Caco-2 (cell line): ENCODE data around the gene HAUS5. TPM values are rescaled to one million over a fixed set of nuclear protein-coding genes. Genes with fewer than 3 reads are reported as not detected.

Source experiments
- BruUV-seq: library from RNA; stranded (reverse); fragments of 400-500 nt; replicated peaks from 2 replicates; lab custom pipeline; 2021; lab: Mats Ljungman, UMichigan
- CTCF ChIA-PET: fragments of 300-600 bp; sonication (Branson Sonifier 250); formaldehyde crosslinking; loops from one replicate; lab custom pipeline; 2022; ENCODE audit warnings: antibody characterized with exemption; lab: Charles Lee
- POLR2A ChIA-PET: fragments of 300-600 bp; sonication (Branson Sonifier 250); formaldehyde crosslinking; loops from one replicate; lab custom pipeline; 2022; ENCODE audit warnings: antibody characterized with exemption; lab: Charles Lee
- DNase-seq, 2 experiments: peaks; one replicate each; pipeline versions ENCODE4 v3.0.0 to v3.0.0-alpha.2; 2020 to 2022
- H3K27me3 ChIP-seq: replicated peaks from 2 replicates; pipeline ENCODE4 v1.6.0; 2011; ENCODE audit warnings: low read length; ENCODE audit not compliant: control insufficient read depth, insufficient read depth
- H3K36me3 ChIP-seq: 2 replicates; pipeline ENCODE4 v1.5.1; 2011; ENCODE audit warnings: low read length; ENCODE audit not compliant: control insufficient read depth, insufficient read depth
- H3K4me1 ChIP-seq: fragments of 250-450 bp; sonication (Bioruptor Pico); 2 replicates; pipeline ENCODE4 v1.5.1; 2020; ENCODE audit warnings: mild to moderate bottlenecking
- H3K4me3 ChIP-seq: 2 replicates; pipeline ENCODE4 v1.5.1; 2011; ENCODE audit warnings: low read depth, mild to moderate bottlenecking, control low read depth, low read length
- H3K9me3 ChIP-seq: fragments of 250-450 bp; sonication (Bioruptor Pico); 2 replicates; pipeline ENCODE4 v1.5.1; 2020; ENCODE audit warnings: mild to moderate bottlenecking, moderate library complexity
- H3K27ac Mint-ChIP-seq: one replicate; pipeline ENCODE4 v1.8.0; 2022; ENCODE audit warnings: mixed read lengths; ENCODE audit not compliant: unreplicated experiment
- H3K27me3 Mint-ChIP-seq: one replicate; pipeline ENCODE4 v1.8.0; 2022; ENCODE audit warnings: mixed read lengths; ENCODE audit not compliant: insufficient read depth, unreplicated experiment
- H3K36me3 Mint-ChIP-seq: one replicate; pipeline ENCODE4 v1.8.0; 2022; ENCODE audit warnings: mild to moderate bottlenecking, mixed read lengths; ENCODE audit not compliant: insufficient read depth, unreplicated experiment
- H3K4me1 Mint-ChIP-seq: one replicate; pipeline ENCODE4 v1.8.0; 2022; ENCODE audit warnings: low read depth, mixed read lengths; ENCODE audit not compliant: unreplicated experiment
- H3K4me3 Mint-ChIP-seq: one replicate; pipeline ENCODE4 v1.8.0; 2022; ENCODE audit warnings: mild to moderate bottlenecking, moderate library complexity, mixed read lengths; ENCODE audit not compliant: unreplicated experiment
- H3K9me3 Mint-ChIP-seq: one replicate; pipeline ENCODE4 v1.8.0; 2022; ENCODE audit warnings: mixed read lengths; ENCODE audit not compliant: unreplicated experiment
- intact Hi-C: fragments of 100-400 bp; cut with micrococcal nuclease; formaldehyde crosslinking; loops from one replicate; pipeline ENCODE4 v1.10.0; 2022; ENCODE audit not compliant: unreplicated experiment
- total RNA-seq: library from RNA; stranded (reverse); gene quantifications from 2 replicates; pipeline ENCODE4 v1.2.3, GENCODE V29; 2022
- TF ChIP-seq, protein P1 (sequence below), 2 experiments: fragments of 200-600 bp in 1 of 2; IDR thresholded peaks; 1 replicate in 1 of 2; 2 replicates in 1 of 2; pipeline versions ENCODE4 v1.5.1 to v1.8.0; 2011 to 2022; ENCODE audit warnings: antibody characterized with exemption in 1 of 2, control low read depth in 1 of 2, inconsistent platforms in 1 of 2, low read depth in 1 of 2, low read length in 1 of 2, mild to moderate bottlenecking in 1 of 2, moderate library complexity in 1 of 2; ENCODE audit not compliant: insufficient read depth in 1 of 2, severe bottlenecking in 1 of 2, unreplicated experiment in 1 of 2

HAUS5 gene
- total RNA-seq, 1 experiment from 2014 or later: 27.9 TPM

- no TSS peak for BruUV-seq
- Mint-ChIP-seq H3K9me3 (no peaks in the 10 kb centered on the region), H3K36me3 (no peaks in the 10 kb centered on the region), H3K27me3 (peaks cover 16% of the 10 kb centered on the region), H3K4me3 (no peak overlapping the region), H3K27ac (no peak overlapping the region), H3K4me1 (no peaks in the 10 kb centered on the region)
- TF ChIP-seq, protein P1, sequence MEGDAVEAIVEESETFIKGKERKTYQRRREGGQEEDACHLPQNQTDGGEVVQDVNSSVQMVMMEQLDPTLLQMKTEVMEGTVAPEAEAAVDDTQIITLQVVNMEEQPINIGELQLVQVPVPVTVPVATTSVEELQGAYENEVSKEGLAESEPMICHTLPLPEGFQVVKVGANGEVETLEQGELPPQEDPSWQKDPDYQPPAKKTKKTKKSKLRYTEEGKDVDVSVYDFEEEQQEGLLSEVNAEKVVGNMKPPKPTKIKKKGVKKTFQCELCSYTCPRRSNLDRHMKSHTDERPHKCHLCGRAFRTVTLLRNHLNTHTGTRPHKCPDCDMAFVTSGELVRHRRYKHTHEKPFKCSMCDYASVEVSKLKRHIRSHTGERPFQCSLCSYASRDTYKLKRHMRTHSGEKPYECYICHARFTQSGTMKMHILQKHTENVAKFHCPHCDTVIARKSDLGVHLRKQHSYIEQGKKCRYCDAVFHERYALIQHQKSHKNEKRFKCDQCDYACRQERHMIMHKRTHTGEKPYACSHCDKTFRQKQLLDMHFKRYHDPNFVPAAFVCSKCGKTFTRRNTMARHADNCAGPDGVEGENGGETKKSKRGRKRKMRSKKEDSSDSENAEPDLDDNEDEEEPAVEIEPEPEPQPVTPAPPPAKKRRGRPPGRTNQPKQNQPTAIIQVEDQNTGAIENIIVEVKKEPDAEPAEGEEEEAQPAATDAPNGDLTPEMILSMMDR (IDR thresholded peaks at IDR 0.05; ENCODE audit: insufficient read depth in 1 of 2, low read depth in 1 of 2, low read length in 1 of 2, severe bottlenecking in 1 of 2, unreplicated experiment in 1 of 2): no peak
- no peaks in the 10 kb centered on the region for H3K36me3 ChIP-seq
- ChIA-PET POLR2A (interaction anchor here (0.7 kb wide), 1 partner anchor 17 kb away, joined by 9 read pairs; no protein-coding TSS in a partner anchor), CTCF (no interaction called here)
- H3K9me3 ChIP-seq: no peaks in the 10 kb centered on the region
- DNase-seq: no peak
- H3K4me1 ChIP-seq: no peaks in the 10 kb centered on the region
- H3K4me3 ChIP-seq: no peak overlapping the region
- no peaks in the 10 kb centered on the region for H3K27me3 ChIP-seq
- intact Hi-C loops: no loop called here
These were observed 47.3 kb upstream of the HAUS5 start for GRCh38 chr19:35565016-35565856.

- DNase-seq: no peak
- intact Hi-C loops: no loop called here
- no peak overlapping the region for H3K4me3 Mint-ChIP-seq
- TF ChIP-seq, protein P1 (IDR thresholded peaks at IDR 0.05; ENCODE audit: insufficient read depth in 1 of 2, low read depth in 1 of 2, low read length in 1 of 2, severe bottlenecking in 1 of 2, unreplicated experiment in 1 of 2): no peak
- BruUV-seq: no TSS peak
- CTCF ChIA-PET: no interaction called here
- Histone ChIP-seq H3K4me1 (no peaks in the 10 kb centered on the region), H3K36me3 (no peaks in the 10 kb centered on the region), H3K9me3 (no peaks in the 10 kb centered on the region), H3K4me3 (no peak overlapping the region), H3K27me3 (no peaks in the 10 kb centered on the region)
- no peaks in the 10 kb centered on the region for H3K9me3 Mint-ChIP-seq
- peaks cover 13% of the 10 kb centered on the region for H3K27me3 Mint-ChIP-seq
- H3K4me1 Mint-ChIP-seq: no peaks in the 10 kb centered on the region
- POLR2A ChIA-PET: interaction anchor here (0.6 kb wide), 1 partner anchor 25 kb away, joined by 4 read pairs; no protein-coding TSS in a partner anchor
- H3K36me3 Mint-ChIP-seq: no peaks in the 10 kb centered on the region
- no peak overlapping the region for H3K27ac Mint-ChIP-seq
These were observed 45.8 kb upstream of the HAUS5 start for GRCh38 chr19:35566738-35567137.

GRCh38 chr19:35569281-35569781, 43.2 kb upstream of the HAUS5 start:
- intact Hi-C loops: no loop called here
- TF ChIP-seq, protein P1 (IDR thresholded peaks at IDR 0.05; ENCODE audit: insufficient read depth in 1 of 2, low read depth in 1 of 2, low read length in 1 of 2, severe bottlenecking in 1 of 2, unreplicated experiment in 1 of 2): no peak
- H3K27me3 ChIP-seq: no peaks in the 10 kb centered on the region
- H3K9me3 ChIP-seq: no peaks in the 10 kb centered on the region
- H3K9me3 Mint-ChIP-seq: no peaks in the 10 kb centered on the region
- no peak for DNase-seq
- no peak overlapping the region for H3K4me3 Mint-ChIP-seq
- H3K4me1 Mint-ChIP-seq: no peaks in the 10 kb centered on the region
- no peaks in the 10 kb centered on the region for H3K36me3 Mint-ChIP-seq
- no TSS peak for BruUV-seq
- ChIA-PET POLR2A (no interaction called here), CTCF (no interaction called here)
- no peak overlapping the region for H3K4me3 ChIP-seq
- H3K27ac Mint-ChIP-seq: no peak overlapping the region
- no peaks in the 10 kb centered on the region for H3K36me3 ChIP-seq
- H3K27me3 Mint-ChIP-seq: peaks cover 8% of the 10 kb centered on the region
- H3K4me1 ChIP-seq: no peaks in the 10 kb centered on the region
